Measurements from ENCODE around the gene GIPR.

DNA sequence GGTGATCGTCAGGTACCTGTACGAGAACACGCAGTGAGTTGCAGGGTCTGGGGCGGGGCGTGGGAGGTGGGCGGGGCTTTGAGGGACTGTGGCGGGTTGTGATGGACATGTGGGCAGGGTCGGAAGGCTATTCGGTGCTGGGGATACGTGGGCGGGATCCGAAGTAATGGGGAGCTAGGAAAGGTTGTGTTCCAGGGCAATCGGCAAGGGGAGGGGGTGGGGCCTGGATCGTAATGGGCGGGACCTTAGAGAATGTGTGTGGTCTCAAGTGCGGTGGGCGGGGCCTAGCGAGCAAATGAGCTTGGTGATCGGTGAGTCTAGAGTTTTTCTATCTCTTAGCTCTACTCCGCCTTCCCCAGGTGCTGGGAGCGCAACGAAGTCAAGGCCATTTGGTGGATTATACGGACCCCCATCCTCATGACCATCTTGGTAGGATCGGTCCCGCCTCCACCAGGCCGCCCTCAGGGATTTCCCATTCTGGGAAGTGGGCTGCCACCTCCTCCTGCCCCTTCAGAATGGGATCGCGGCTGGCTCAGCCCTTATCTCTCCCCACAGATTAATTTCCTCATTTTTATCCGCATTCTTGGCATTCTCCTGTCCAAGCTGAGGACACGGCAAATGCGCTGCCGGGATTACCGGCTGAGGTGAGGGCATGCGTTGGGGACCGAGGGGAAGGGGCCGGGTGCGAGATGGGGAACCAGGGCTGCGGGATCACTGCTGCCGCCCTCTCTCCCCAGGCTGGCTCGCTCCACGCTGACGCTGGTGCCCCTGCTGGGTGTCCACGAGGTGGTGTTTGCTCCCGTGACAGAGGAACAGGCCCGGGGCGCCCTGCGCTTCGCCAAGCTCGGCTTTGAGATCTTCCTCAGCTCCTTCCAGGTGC is 9.6 kb downstream of the GIPR start:
- no peak for TF ChIP-seq POLR2A (IDR thresholded peaks at IDR 0.05)
- TF ChIP-seq, protein P1, sequence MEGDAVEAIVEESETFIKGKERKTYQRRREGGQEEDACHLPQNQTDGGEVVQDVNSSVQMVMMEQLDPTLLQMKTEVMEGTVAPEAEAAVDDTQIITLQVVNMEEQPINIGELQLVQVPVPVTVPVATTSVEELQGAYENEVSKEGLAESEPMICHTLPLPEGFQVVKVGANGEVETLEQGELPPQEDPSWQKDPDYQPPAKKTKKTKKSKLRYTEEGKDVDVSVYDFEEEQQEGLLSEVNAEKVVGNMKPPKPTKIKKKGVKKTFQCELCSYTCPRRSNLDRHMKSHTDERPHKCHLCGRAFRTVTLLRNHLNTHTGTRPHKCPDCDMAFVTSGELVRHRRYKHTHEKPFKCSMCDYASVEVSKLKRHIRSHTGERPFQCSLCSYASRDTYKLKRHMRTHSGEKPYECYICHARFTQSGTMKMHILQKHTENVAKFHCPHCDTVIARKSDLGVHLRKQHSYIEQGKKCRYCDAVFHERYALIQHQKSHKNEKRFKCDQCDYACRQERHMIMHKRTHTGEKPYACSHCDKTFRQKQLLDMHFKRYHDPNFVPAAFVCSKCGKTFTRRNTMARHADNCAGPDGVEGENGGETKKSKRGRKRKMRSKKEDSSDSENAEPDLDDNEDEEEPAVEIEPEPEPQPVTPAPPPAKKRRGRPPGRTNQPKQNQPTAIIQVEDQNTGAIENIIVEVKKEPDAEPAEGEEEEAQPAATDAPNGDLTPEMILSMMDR (IDR thresholded peaks at IDR 0.05 in 4 of 5, conservative IDR thresholded peaks at IDR 0.05 in 1 of 5): no peak

All from gastrocnemius medialis (tissue), 4 donors.